K562 (cell line): ENCODE results near the gene NLGN3. TPM values are rescaled to one million over a fixed set of nuclear protein-coding genes. Genes with fewer than 3 reads are reported as not detected.
A peak's percentile ranks its signal among the peaks of the same experiment; 100 is the strongest.

Experiments used
- CBX8 ChIP-seq: fragments of 200-600 bp; sonication (generic); IDR thresholded peaks from 2 replicates; pipeline ENCODE4 v1.6.1; 2012; ENCODE audit warnings: borderline replicate concordance, mixed run types, low read depth, mild to moderate bottlenecking, moderate library complexity, mixed read lengths, low read length, control low read depth, inconsistent platforms; ENCODE audit not compliant: poor library complexity, severe bottlenecking; ENCODE audit errors: extremely low read depth
- CHCHD3 ChIP-seq: fragments of 250-450 bp; sonication (Bioruptor Pico); IDR thresholded peaks from 2 replicates; pipeline ENCODE4 v2.1.2; 2022; ENCODE audit warnings: mild to moderate bottlenecking
- EP400 ChIP-seq: fragments of 450-650 bp; IDR thresholded peaks from 2 replicates; pipeline ENCODE4 v1.6.1; 2017; ENCODE audit warnings: antibody characterized with exemption, mild to moderate bottlenecking, moderate library complexity
- NR2C2 ChIP-seq, 2 experiments: fragments of 200-800 bp in 1 of 2; sonication (Bioruptor generic) in 1 of 2; sonication (generic) in 1 of 2; formaldehyde crosslinking in 1 of 2; IDR thresholded peaks; 2 replicates each; pipeline versions ENCODE4 v1.6.1 to v1.8.0; 2016 to 2022; ENCODE audit warnings: mild to moderate bottlenecking in 1 of 2, missing compliant biosample characterization in 1 of 2, missing genetic modification characterization in 1 of 2, missing genetic modification reagents in 1 of 2
- PRMT5 ChIP-seq: sonication (generic); formaldehyde crosslinking; IDR thresholded peaks from 2 replicates; pipeline ENCODE4 v1.5.0; 2020; ENCODE audit warnings: missing genetic modification reagents
- RBFOX2 ChIP-seq: fragments of 200-400 bp; formaldehyde crosslinking; IDR thresholded peaks from 2 replicates; pipeline ENCODE4 v1.6.1; 2017; ENCODE audit warnings: low read depth, mild to moderate bottlenecking, low read length, moderate library complexity
- RREB1 ChIP-seq: fragments of 250-450 bp; sonication (Bioruptor Pico); IDR thresholded peaks from 2 replicates; pipeline ENCODE4 v1.4.0; 2020
- SNAPC5 ChIP-seq: fragments of 250-450 bp; sonication (Bioruptor Pico); IDR thresholded peaks from 2 replicates; pipeline ENCODE4 v1.8.0; 2021; ENCODE audit warnings: moderate library complexity, mild to moderate bottlenecking, inconsistent platforms
- STAG1 ChIP-seq: sonication (generic); formaldehyde crosslinking; IDR thresholded peaks from 2 replicates; pipeline ENCODE4 v1.5.0; 2020; ENCODE audit warnings: missing genetic modification reagents, borderline replicate concordance
- STAT5B ChIP-seq: fragments of 250-450 bp; sonication (Bioruptor Pico); IDR thresholded peaks from 2 replicates; pipeline ENCODE4 v1.8.0; 2021; ENCODE audit warnings: mild to moderate bottlenecking, inconsistent platforms
- TAF1 ChIP-seq: IDR thresholded peaks from 2 replicates; pipeline ENCODE4 v1.6.1; 2011; ENCODE audit warnings: mild to moderate bottlenecking, low read length, moderate library complexity; ENCODE audit not compliant: insufficient read depth, control insufficient read depth, severe bottlenecking; ENCODE audit errors: extremely low read depth
- YY1 ChIP-seq, 3 experiments: IDR thresholded peaks; 2 replicates each; pipeline ENCODE4 v1.6.1; 2011; ENCODE audit warnings: low read length in 2 of 3, mild to moderate bottlenecking in 2 of 3, moderate library complexity in 2 of 3, borderline replicate concordance in 1 of 3, control low read depth in 1 of 3, low read depth in 1 of 3; ENCODE audit not compliant: insufficient read depth in 3 of 3, insufficient replicate concordance in 2 of 3, control insufficient read depth in 1 of 3, insufficient read length in 1 of 3; ENCODE audit errors: extremely low read depth in 1 of 3
- ZNF436 ChIP-seq: fragments of 250-450, 450-650 bp; sonication (Bioruptor Pico); formaldehyde crosslinking; IDR thresholded peaks from 2 replicates; pipeline ENCODE4 v1.7.0; 2020; ENCODE audit warnings: mild to moderate bottlenecking
- ZNF592 ChIP-seq: fragments of 450-650 bp; IDR thresholded peaks from 2 replicates; pipeline ENCODE4 v1.6.1; 2017; ENCODE audit warnings: antibody characterized with exemption, mild to moderate bottlenecking
- polyA plus RNA-seq, 8 experiments: library from polyadenylated mRNA; depleted of rRNA in 4 of 8; stranded (reverse) in 5 of 8; unstranded in 3 of 8; fragments of >200 nt; fragmentation: Nextera tagmentation in 2 of 8; fragmentation: Illumina TruSeq in 1 of 8; extraction: Ambion mirVana in 2 of 8; extraction: Trizol in 1 of 8; gene quantifications; 2 replicates each; pipeline versions ENCODE4 v1.2.1 to v1.2.3, GENCODE V29; 2011 to 2014; ENCODE audit warnings: inconsistent platforms in 1 of 8, missing spikeins in 1 of 8
- total RNA-seq, 7 experiments: library from RNA; depleted of rRNA in 6 of 7; stranded (reverse); fragments of >200 nt in 6 of 7; fragmentation: Illumina TruSeq in 2 of 7; extraction: Trizol in 2 of 7; gene quantifications; 2 replicates each; pipeline versions ENCODE4 v1.2.1 to v1.2.3, GENCODE V29; 2011 to 2021; ENCODE audit warnings: low replicate concordance in 1 of 7
- TF ChIP-seq, protein P1 (sequence below): sonication (generic); formaldehyde crosslinking; IDR thresholded peaks from 2 replicates; pipeline ENCODE4 v1.8.1; 2023; ENCODE audit warnings: mild to moderate bottlenecking, missing genetic modification reagents, moderate library complexity

The NLGN3 gene
- total and polyA plus RNA-seq, 9 of the 15 experiments (the other 6 are each of a cell fraction or from before 2014, with no cell fraction given) = 0.03 to 0.86 (median 0.25) TPM

DNA sequence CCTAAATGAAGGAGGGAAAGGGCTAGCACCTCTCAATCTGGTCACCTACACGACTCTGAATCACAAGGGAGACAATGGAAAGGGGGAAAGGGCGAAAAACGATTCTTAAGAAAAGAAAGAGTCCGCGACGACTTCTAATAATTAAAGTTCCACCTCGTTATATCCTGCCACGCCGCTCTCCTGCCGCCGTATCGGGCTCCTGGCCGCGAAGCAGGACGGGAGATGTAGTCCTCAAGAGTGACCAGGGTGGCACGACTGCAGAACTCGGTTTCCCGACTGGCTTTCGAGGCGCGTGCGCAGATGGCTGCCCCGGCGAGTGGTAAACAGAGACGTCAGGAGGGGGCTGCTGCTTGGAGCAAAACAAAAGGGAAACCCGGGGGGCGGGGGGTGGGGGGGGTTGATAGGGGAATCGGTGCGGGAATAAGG lies 49.1 kb upstream of the NLGN3 start, which contains the start of gene FOXO4 (continued):
- TF ChIP-seq RREB1 (CRISPR knock-in tag) (no peak), STAT5B (CRISPR knock-in tag) (no peak), STAG1 (CRISPR knock-in tag) (no peak), CHCHD3 (CRISPR knock-in tag) (no peak), NR2C2 (CRISPR knock-in tag; IDR thresholded peaks at IDR 0.05) (no peak), NR2C2 (tag; IDR thresholded peaks at IDR 0.05) (peak; percentile 57; the same call in 1 of the 2 replicates), RBFOX2 (peak; percentile 68), CBX8 (no peak), SNAPC5 (no peak), EP400 (peak; percentile 64; the same call in 1 of the 2 replicates), PRMT5 (CRISPR knock-in tag) (no peak), ZNF436 (CRISPR knock-in tag) (no peak), TAF1 (no peak), ZNF592 (no peak), YY1 (IDR thresholded peaks at IDR 0.05; ENCODE audit: borderline replicate concordance in 1 of 3, control insufficient read depth in 1 of 3, extremely low read depth in 1 of 3, insufficient read depth in 3 of 3, insufficient read length in 1 of 3, insufficient replicate concordance in 2 of 3, low read depth in 1 of 3, low read length in 2 of 3) (peak in 2 of 3 experiments; percentile 10 to 15)
- TF ChIP-seq, protein P1, sequence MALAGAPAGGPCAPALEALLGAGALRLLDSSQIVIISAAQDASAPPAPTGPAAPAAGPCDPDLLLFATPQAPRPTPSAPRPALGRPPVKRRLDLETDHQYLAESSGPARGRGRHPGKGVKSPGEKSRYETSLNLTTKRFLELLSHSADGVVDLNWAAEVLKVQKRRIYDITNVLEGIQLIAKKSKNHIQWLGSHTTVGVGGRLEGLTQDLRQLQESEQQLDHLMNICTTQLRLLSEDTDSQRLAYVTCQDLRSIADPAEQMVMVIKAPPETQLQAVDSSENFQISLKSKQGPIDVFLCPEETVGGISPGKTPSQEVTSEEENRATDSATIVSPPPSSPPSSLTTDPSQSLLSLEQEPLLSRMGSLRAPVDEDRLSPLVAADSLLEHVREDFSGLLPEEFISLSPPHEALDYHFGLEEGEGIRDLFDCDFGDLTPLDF (CRISPR knock-in tag) = no peak
